ENCODE measurements around the gene STMN1. TPM values are rescaled to one million over a fixed set of nuclear protein-coding genes. Genes with fewer than 3 reads are reported as not detected.

The STMN1 gene
- total and polyA plus RNA-seq, 10 of the 15 experiments (the other 5 are each of a cell fraction or from before 2014, with no cell fraction given): 220 to 1,272 (median 603) TPM

DNA sequence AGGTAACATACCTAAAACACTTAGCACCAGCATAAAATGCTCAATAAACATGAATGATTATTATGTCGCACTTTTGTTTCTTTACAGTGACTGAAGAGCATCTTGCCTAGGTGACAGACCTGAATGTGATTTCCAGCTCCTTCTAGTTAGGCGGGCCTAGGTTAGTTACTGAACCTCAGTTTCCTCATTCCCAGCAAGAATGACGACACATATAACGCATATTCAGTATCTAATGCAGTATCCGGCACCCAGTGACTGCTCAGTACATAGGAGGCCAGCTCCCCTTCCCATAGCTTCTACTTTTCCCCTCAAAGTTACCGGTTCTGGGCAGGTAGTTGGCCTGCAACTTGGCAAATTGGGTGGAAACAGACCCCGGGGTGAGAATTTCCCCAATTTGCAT is 47.7 kb downstream of the STMN1 start (continued):
- TF ChIP-seq, protein P1, sequence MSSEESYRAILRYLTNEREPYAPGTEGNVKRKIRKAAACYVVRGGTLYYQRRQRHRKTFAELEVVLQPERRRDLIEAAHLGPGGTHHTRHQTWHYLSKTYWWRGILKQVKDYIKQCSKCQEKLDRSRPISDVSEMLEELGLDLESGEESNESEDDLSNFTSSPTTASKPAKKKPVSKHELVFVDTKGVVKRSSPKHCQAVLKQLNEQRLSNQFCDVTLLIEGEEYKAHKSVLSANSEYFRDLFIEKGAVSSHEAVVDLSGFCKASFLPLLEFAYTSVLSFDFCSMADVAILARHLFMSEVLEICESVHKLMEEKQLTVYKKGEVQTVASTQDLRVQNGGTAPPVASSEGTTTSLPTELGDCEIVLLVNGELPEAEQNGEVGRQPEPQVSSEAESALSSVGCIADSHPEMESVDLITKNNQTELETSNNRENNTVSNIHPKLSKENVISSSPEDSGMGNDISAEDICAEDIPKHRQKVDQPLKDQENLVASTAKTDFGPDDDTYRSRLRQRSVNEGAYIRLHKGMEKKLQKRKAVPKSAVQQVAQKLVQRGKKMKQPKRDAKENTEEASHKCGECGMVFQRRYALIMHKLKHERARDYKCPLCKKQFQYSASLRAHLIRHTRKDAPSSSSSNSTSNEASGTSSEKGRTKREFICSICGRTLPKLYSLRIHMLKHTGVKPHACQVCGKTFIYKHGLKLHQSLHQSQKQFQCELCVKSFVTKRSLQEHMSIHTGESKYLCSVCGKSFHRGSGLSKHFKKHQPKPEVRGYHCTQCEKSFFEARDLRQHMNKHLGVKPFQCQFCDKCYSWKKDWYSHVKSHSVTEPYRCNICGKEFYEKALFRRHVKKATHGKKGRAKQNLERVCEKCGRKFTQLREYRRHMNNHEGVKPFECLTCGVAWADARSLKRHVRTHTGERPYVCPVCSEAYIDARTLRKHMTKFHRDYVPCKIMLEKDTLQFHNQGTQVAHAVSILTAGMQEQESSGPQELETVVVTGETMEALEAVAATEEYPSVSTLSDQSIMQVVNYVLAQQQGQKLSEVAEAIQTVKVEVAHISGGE (CRISPR knock-in tag; IDR thresholded peaks at IDR 0.05): no peak
- TF ChIP-seq IRF4 (IDR thresholded peaks at IDR 0.05; ENCODE audit: low read depth, low read length) (no peak), FOS (IDR thresholded peaks at IDR 0.05; ENCODE audit: borderline replicate concordance, extremely low read depth, insufficient read length) (no peak)
- TF ChIP-seq, protein P2, sequence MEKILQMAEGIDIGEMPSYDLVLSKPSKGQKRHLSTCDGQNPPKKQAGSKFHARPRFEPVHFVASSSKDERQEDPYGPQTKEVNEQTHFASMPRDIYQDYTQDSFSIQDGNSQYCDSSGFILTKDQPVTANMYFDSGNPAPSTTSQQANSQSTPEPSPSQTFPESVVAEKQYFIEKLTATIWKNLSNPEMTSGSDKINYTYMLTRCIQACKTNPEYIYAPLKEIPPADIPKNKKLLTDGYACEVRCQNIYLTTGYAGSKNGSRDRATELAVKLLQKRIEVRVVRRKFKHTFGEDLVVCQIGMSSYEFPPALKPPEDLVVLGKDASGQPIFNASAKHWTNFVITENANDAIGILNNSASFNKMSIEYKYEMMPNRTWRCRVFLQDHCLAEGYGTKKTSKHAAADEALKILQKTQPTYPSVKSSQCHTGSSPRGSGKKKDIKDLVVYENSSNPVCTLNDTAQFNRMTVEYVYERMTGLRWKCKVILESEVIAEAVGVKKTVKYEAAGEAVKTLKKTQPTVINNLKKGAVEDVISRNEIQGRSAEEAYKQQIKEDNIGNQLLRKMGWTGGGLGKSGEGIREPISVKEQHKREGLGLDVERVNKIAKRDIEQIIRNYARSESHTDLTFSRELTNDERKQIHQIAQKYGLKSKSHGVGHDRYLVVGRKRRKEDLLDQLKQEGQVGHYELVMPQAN (conservative IDR thresholded peaks at IDR 0.05): no peak

DNA sequence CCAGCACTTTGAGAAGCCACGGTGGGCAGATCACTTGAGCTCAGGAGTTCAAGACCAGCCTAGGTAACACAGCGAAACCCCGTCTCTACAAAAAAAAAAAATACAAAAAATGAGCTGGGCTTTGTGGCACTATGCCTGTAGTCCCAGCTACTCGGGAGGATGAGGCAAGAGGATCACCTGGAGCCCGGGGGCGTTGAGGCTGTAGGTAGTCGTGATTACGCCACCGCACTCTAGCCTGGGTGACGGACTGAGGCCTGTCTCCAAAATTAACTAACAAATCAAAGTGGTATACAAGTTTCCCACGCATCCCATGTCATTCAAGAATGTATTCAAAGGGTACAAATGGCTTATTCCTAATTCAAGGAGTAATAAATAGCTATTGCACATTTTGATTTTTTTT is 49.4 kb downstream of the STMN1 start:
- H3K4me2 ChIP-seq (ENCODE audit: control insufficient read depth, insufficient read depth): no peak overlapping the region
- H3K9me3 ChIP-seq (replicated peaks; ENCODE audit: control insufficient read depth, insufficient read depth, low read length): no peaks in the 10 kb centered on the region
- no peak overlapping the region for H3K9ac ChIP-seq (ENCODE audit: control insufficient read depth, insufficient read depth, low read length)
- H3K27ac ChIP-seq (ENCODE audit: control insufficient read depth, insufficient read depth): no peak overlapping the region
- WGBS (ENCODE audit: insufficient coverage, insufficient replicate concordance, low lambda C conversion rate, missing lambda C conversion rate): 98% methylated on average over 11 of the region's 11 CpGs
- H3K36me3 ChIP-seq (ENCODE audit: control insufficient read depth in 2 of 2, insufficient read depth in 2 of 2, low read length in 1 of 2): no peaks in the 10 kb centered on the region
- peaks cover 19% of the 10 kb centered on the region for H3K79me2 ChIP-seq (ENCODE audit: control insufficient read depth, insufficient read depth, low read length)
- FAIRE-seq (no peak), DNase-seq (ENCODE audit: low read depth, low spot score) (no peak), ATAC-seq (no peak)
- TF ChIP-seq HCFC1 (IDR thresholded peaks at IDR 0.05; ENCODE audit: low read length): no peak
- no peak for TF ChIP-seq NR2F1 (conservative IDR thresholded peaks at IDR 0.05)
- no peak for TF ChIP-seq MTA3 (IDR thresholded peaks at IDR 0.05; ENCODE audit: borderline replicate concordance, low read length)
- TF ChIP-seq ETV6 (conservative IDR thresholded peaks at IDR 0.05 in 1 of 2, IDR thresholded peaks at IDR 0.05 in 1 of 2; ENCODE audit: borderline replicate concordance in 1 of 2, low read depth in 1 of 2): no peak
- no peak for TF ChIP-seq MEF2A (IDR thresholded peaks at IDR 0.05; ENCODE audit: insufficient read depth, low read depth, low read length)
- TF ChIP-seq RB1 (IDR thresholded peaks at IDR 0.05; ENCODE audit: borderline replicate concordance): no peak
- no peak for TF ChIP-seq CBX5 (IDR thresholded peaks at IDR 0.05; ENCODE audit: low read depth)
- TF ChIP-seq, protein P3, sequence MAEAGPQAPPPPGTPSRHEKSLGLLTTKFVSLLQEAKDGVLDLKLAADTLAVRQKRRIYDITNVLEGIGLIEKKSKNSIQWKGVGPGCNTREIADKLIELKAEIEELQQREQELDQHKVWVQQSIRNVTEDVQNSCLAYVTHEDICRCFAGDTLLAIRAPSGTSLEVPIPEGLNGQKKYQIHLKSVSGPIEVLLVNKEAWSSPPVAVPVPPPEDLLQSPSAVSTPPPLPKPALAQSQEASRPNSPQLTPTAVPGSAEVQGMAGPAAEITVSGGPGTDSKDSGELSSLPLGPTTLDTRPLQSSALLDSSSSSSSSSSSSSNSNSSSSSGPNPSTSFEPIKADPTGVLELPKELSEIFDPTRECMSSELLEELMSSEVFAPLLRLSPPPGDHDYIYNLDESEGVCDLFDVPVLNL (IDR thresholded peaks at IDR 0.05; ENCODE audit: low read depth, low read length): no peak
- no peak for TF ChIP-seq BHLHE40 (IDR thresholded peaks at IDR 0.05; ENCODE audit: borderline replicate concordance in 1 of 2, low read depth in 2 of 2, low read length in 1 of 2)
- TF ChIP-seq GATAD2B (conservative IDR thresholded peaks at IDR 0.05; ENCODE audit: low read depth): no peak
- no peak overlapping the region for H3K4me3 ChIP-seq
- in situ Hi-C loops (cut with MboI) (no loop called here), intact Hi-C loops (cut with micrococcal nuclease; ENCODE audit: unreplicated experiment) (loop anchor here (5.0 to 10.0 kb wide), 2 partner anchors 35 to 1298 kb away; partner anchors contain the start of gene SLC9A1)
- peaks cover 8% of the 10 kb centered on the region; the same call in 1 of the 2 replicates for H3K4me1 ChIP-seq (ENCODE audit: control insufficient read depth, insufficient read depth, low read length)
- H4K20me1 ChIP-seq (ENCODE audit: control insufficient read depth, insufficient read depth): no peaks in the 10 kb centered on the region
- BruUV-seq (replicated peaks): no TSS peak
- SMC1A ChIA-PET (ENCODE audit: uncharacterized antibody, unreplicated experiment): interaction anchor here (1.0 to 2.3 kb wide), 2 partner anchors 14 to 16 kb away, joined by 3 to 8 read pairs; no protein-coding TSS in a partner anchor
- CTCF ChIA-PET: interaction anchor here (0.6 to 2.1 kb wide), 4 partner anchors 12 to 39 kb away, joined by 3 to 4 read pairs (median 3); no protein-coding TSS in a partner anchor
- RAD21 ChIA-PET (ENCODE audit: unreplicated experiment): no interaction called here
- no peaks in the 10 kb centered on the region for H3K27me3 ChIP-seq (replicated peaks in 1 of 2; ENCODE audit: control insufficient read depth in 2 of 2, insufficient read depth in 2 of 2, low read length in 1 of 2)
- POLR2A ChIA-PET: interaction anchor here (0.6 to 1.0 kb wide), 5 partner anchors 11 to 869 kb away, joined by 3 to 6 read pairs (median 3); no protein-coding TSS in a partner anchor
- no peak overlapping the region for H2AFZ ChIP-seq (ENCODE audit: control insufficient read depth, low read depth, low read length)
